H9 (cell line): Measurements from ENCODE around the gene CTIF. TPM values are rescaled to one million over a fixed set of nuclear protein-coding genes. Genes with fewer than 3 reads are reported as not detected.

Source experiments
- DNase-seq: peaks from one replicate; pipeline ENCODE4 v3.0.0-alpha.2; 2017
- H2AFZ ChIP-seq: one replicate; pipeline ENCODE4 v1.6.1; 2013; ENCODE audit warnings: mild to moderate bottlenecking, low read length, control low read depth, moderate library complexity
- H2AK5ac ChIP-seq: 2 replicates; pipeline ENCODE4 v1.6.1; 2013; ENCODE audit warnings: low read length, control low read depth, mixed read lengths; ENCODE audit not compliant: insufficient read length
- H2BK120ac ChIP-seq: one replicate; pipeline ENCODE4 v1.6.1; 2013; ENCODE audit warnings: low read depth, mild to moderate bottlenecking, low read length, control low read depth, inconsistent platforms; ENCODE audit not compliant: poor library complexity, severe bottlenecking
- H2BK12ac ChIP-seq: 2 replicates; pipeline ENCODE4 v1.6.1; 2013; ENCODE audit warnings: low read length, control low read depth, mixed read lengths, low read depth; ENCODE audit not compliant: insufficient read length
- H2BK15ac ChIP-seq: 2 replicates; pipeline ENCODE4 v1.6.1; 2013; ENCODE audit warnings: low read depth, low read length, control low read depth
- H2BK20ac ChIP-seq: one replicate; pipeline ENCODE4 v1.6.1; 2013; ENCODE audit warnings: low read depth, mild to moderate bottlenecking, low read length, control low read depth, inconsistent platforms; ENCODE audit not compliant: poor library complexity, severe bottlenecking
- H2BK5ac ChIP-seq: 2 replicates; pipeline ENCODE4 v1.6.1; 2013; ENCODE audit warnings: low read length, control low read depth, mixed read lengths; ENCODE audit not compliant: insufficient read length
- H3K14ac ChIP-seq: 2 replicates; pipeline ENCODE4 v1.6.1; 2013; ENCODE audit warnings: low read length, control low read depth; ENCODE audit not compliant: insufficient read depth
- H3K18ac ChIP-seq: 2 replicates; pipeline ENCODE4 v1.6.1; 2013; ENCODE audit warnings: low read depth, mild to moderate bottlenecking, mixed read lengths, low read length, control low read depth; ENCODE audit not compliant: insufficient read length
- H3K23ac ChIP-seq: 2 replicates; pipeline ENCODE4 v1.6.1; 2013; ENCODE audit warnings: low read length, control low read depth, mixed read lengths, low read depth; ENCODE audit not compliant: insufficient read length
- H3K23me2 ChIP-seq: 2 replicates; pipeline ENCODE4 v1.6.1; 2013; ENCODE audit warnings: low read depth, mild to moderate bottlenecking, mixed read lengths, low read length, control low read depth; ENCODE audit not compliant: insufficient read length, poor library complexity, severe bottlenecking
- H3K27ac ChIP-seq: 2 replicates; pipeline ENCODE4 v1.5.1; 2013; ENCODE audit warnings: low read length, control low read depth, mixed read lengths, low read depth; ENCODE audit not compliant: insufficient read length
- H3K27me3 ChIP-seq: 2 replicates; pipeline ENCODE4 v1.6.1; 2013; ENCODE audit warnings: low read length, control low read depth, inconsistent platforms; ENCODE audit not compliant: insufficient read depth
- H3K4ac ChIP-seq: 2 replicates; pipeline ENCODE4 v1.6.1; 2013; ENCODE audit warnings: low read depth, mild to moderate bottlenecking, control low read depth, inconsistent platforms, low read length, moderate library complexity
- H3K4me1 ChIP-seq: 2 replicates; pipeline ENCODE4 v1.6.1; 2013; ENCODE audit warnings: low read length, control low read depth, inconsistent platforms; ENCODE audit not compliant: insufficient read depth
- H3K4me2 ChIP-seq: 2 replicates; pipeline ENCODE4 v1.6.1; 2013; ENCODE audit warnings: low read length, control low read depth, mixed read lengths; ENCODE audit not compliant: insufficient read length, insufficient read depth
- H3K56ac ChIP-seq: 2 replicates; pipeline ENCODE4 v1.6.1; 2013; ENCODE audit warnings: low read depth, mild to moderate bottlenecking, mixed read lengths, low read length, control low read depth; ENCODE audit not compliant: insufficient read length
- H3K79me1 ChIP-seq: 2 replicates; pipeline ENCODE4 v1.6.1; 2013; ENCODE audit warnings: low read depth, mild to moderate bottlenecking, moderate library complexity, low read length, control low read depth, inconsistent platforms; ENCODE audit not compliant: insufficient read depth, poor library complexity, severe bottlenecking
- H3K79me2 ChIP-seq: 2 replicates; pipeline ENCODE4 v1.6.1; 2013; ENCODE audit warnings: low read length, control low read depth, inconsistent platforms; ENCODE audit not compliant: insufficient read depth
- H3K9ac ChIP-seq: 2 replicates; pipeline ENCODE4 v1.6.1; 2013; ENCODE audit warnings: low read length, control low read depth, mixed read lengths; ENCODE audit not compliant: insufficient read length; ENCODE audit errors: extremely low read depth
- H3K9me3 ChIP-seq: one replicate; pipeline ENCODE4 v1.6.1; 2013; ENCODE audit warnings: low read depth, low read length, inconsistent platforms; ENCODE audit not compliant: control insufficient read depth
- H3T11ph ChIP-seq: one replicate; pipeline ENCODE4 v1.6.1; 2013; ENCODE audit warnings: mild to moderate bottlenecking, low read length, control low read depth, inconsistent platforms
- H4K20me1 ChIP-seq: one replicate; pipeline ENCODE4 v1.6.1; 2013; ENCODE audit not compliant: control insufficient read depth, insufficient read length, insufficient read depth
- H4K5ac ChIP-seq: 2 replicates; pipeline ENCODE4 v1.6.1; 2013; ENCODE audit warnings: low read depth, mild to moderate bottlenecking, mixed read lengths, low read length, control low read depth; ENCODE audit not compliant: insufficient read length
- H4K8ac ChIP-seq: replicated peaks from 2 replicates; pipeline ENCODE4 v1.6.1; 2013; ENCODE audit warnings: low read length, control low read depth, mixed read lengths, low read depth; ENCODE audit not compliant: insufficient read length
- H4K91ac ChIP-seq: 2 replicates; pipeline ENCODE4 v1.6.1; 2013; ENCODE audit warnings: low read depth, mild to moderate bottlenecking, moderate library complexity, mixed read lengths, low read length, control low read depth; ENCODE audit not compliant: insufficient read length
- H3K27ac Mint-ChIP-seq, 3 experiments: 2 replicates in 2 of 3; 3 replicates in 1 of 3; pipeline ENCODE4 v1.8.0; 2020 to 2021; ENCODE audit warnings: mixed read lengths in 3 of 3, mild to moderate bottlenecking in 1 of 3, moderate library complexity in 1 of 3
- H3K27me3 Mint-ChIP-seq: 2 replicates; pipeline ENCODE4 v1.8.0; 2021; ENCODE audit warnings: low read depth, mild to moderate bottlenecking, moderate library complexity, mixed read lengths
- H3K36me3 Mint-ChIP-seq, 3 experiments: 2 replicates in 2 of 3; 3 replicates in 1 of 3; pipeline ENCODE4 v1.8.0; 2020 to 2021; ENCODE audit warnings: low read depth in 3 of 3, mixed read lengths in 3 of 3; ENCODE audit not compliant: insufficient read depth in 1 of 3
- H3K4me1 Mint-ChIP-seq, 2 experiments: 2 replicates each; pipeline ENCODE4 v1.8.0; 2020; ENCODE audit warnings: mixed read lengths in 2 of 2
- H3K4me3 Mint-ChIP-seq, 2 experiments: 2 replicates in 1 of 2; 3 replicates in 1 of 2; pipeline ENCODE4 v1.8.0; 2020 to 2021; ENCODE audit warnings: mild to moderate bottlenecking in 2 of 2, mixed read lengths in 2 of 2, moderate library complexity in 1 of 2
- H3K9me3 Mint-ChIP-seq, 2 experiments: 2 replicates in 1 of 2; 3 replicates in 1 of 2; pipeline ENCODE4 v1.8.0; 2020; ENCODE audit warnings: mild to moderate bottlenecking in 2 of 2, mixed read lengths in 2 of 2, moderate library complexity in 1 of 2
- CTCF ChIP-seq: fragments of 200-600 bp; sonication (generic); conservative IDR thresholded peaks from 3 replicates; pipeline ENCODE4 v1.8.0; 2021; ENCODE audit warnings: antibody characterized with exemption, mild to moderate bottlenecking
- WGBS: extraction: QIAGEN DNeasy Blood & Tissue Kit; methylation state at CpG from one replicate; pipeline ENCODE4 v1.1.7; 2013; ENCODE audit warnings: missing lambda C conversion rate, low lambda C conversion rate, mixed read lengths; ENCODE audit not compliant: insufficient read length; ENCODE audit errors: extremely low coverage; 5-methylcytosine and 5-hydroxymethylcytosine counted together
- total RNA-seq: library from RNA; stranded (reverse); gene quantifications from 2 replicates; pipeline ENCODE4 v1.2.1, GENCODE V29; 2021

Gene CTIF
- total RNA-seq, 1 experiment from 2014 or later: 15.8 TPM

GRCh38 chr18:48553236-48553635, 14.4 kb downstream of the CTIF start:
- Histone ChIP-seq H2BK15ac (no peak overlapping the region), H3K56ac (no peak overlapping the region), H3K4me2 (no peak overlapping the region), H4K5ac (no peak overlapping the region), H2AFZ (no peak overlapping the region), H3K9ac (no peak overlapping the region), H4K91ac (no peak overlapping the region), H3K4ac (no peak overlapping the region), H3K18ac (no peak overlapping the region), H4K8ac (no peak overlapping the region), H3K23me2 (no peaks in the 10 kb centered on the region), H3K9me3 (no peaks in the 10 kb centered on the region), H3K23ac (no peak overlapping the region), H2BK20ac (no peak overlapping the region), H3K79me2 (no peaks in the 10 kb centered on the region), H2BK12ac (no peak overlapping the region), H3T11ph (no peak overlapping the region), H4K20me1 (no peaks in the 10 kb centered on the region), H2BK120ac (no peak overlapping the region), H3K4me1 (peaks cover 2% of the 10 kb centered on the region; the same call in 1 of the 2 replicates), H3K14ac (no peak overlapping the region), H2AK5ac (no peak overlapping the region), H3K27ac (no peak overlapping the region), H2BK5ac (no peak overlapping the region), H3K79me1 (no peaks in the 10 kb centered on the region), H3K27me3 (no peaks in the 10 kb centered on the region)
- peaks cover 4 to 11% (median 6%) of the 10 kb centered on the region in 3 experiments; a peak in 6 of 7 replicates for H3K36me3 Mint-ChIP-seq
- TF ChIP-seq CTCF: no peak
- no peak for DNase-seq
- no peak overlapping the region for H3K4me3 Mint-ChIP-seq
- no peak overlapping the region for H3K27ac Mint-ChIP-seq
- peaks cover 21% of the 10 kb centered on the region in 2 experiments for H3K4me1 Mint-ChIP-seq
- WGBS: no CpG with 5 or more reads among the region's 13 CpGs
- H3K27me3 Mint-ChIP-seq: no peaks in the 10 kb centered on the region
- H3K9me3 Mint-ChIP-seq: no peaks in the 10 kb centered on the region
